Liver (tissue), 3 donors: ENCODE measurements around the gene NCDN.

Experiments used
- CTCF ChIP-seq: fragments of 150-350 bp; IDR thresholded peaks from 2 replicates; pipeline ENCODE4 v1.5.1; 2017; ENCODE audit warnings: improper control_type of control experiment, low read depth, low read length; ENCODE audit not compliant: missing input control
- JUND ChIP-seq, 2 donors: IDR thresholded peaks; 2 replicates each; pipeline ENCODE4 v1.6.1; 2016; ENCODE audit warnings: antibody characterized with exemption in 2 of 2
- RXRA ChIP-seq, 2 donors: IDR thresholded peaks; 2 replicates each; pipeline ENCODE4 v1.6.1; 2017 to 2018; ENCODE audit warnings: antibody characterized with exemption in 2 of 2, mild to moderate bottlenecking in 1 of 2
- TAF1 ChIP-seq: conservative IDR thresholded peaks from 2 replicates; pipeline ENCODE4 v1.6.1; 2016; ENCODE audit warnings: antibody characterized with exemption, mild to moderate bottlenecking
- YY1 ChIP-seq: IDR thresholded peaks from 2 replicates; pipeline ENCODE4 v1.6.1; 2016; ENCODE audit warnings: antibody characterized with exemption, mild to moderate bottlenecking
- donor health status: healthy.
- donor health status: healthy.

- no peak for TF ChIP-seq YY1
- TF ChIP-seq TAF1: no peak
- TF ChIP-seq CTCF: no peak
- TF ChIP-seq RXRA (IDR thresholded peaks at IDR 0.05): no peak
- no peak for TF ChIP-seq JUND (IDR thresholded peaks at IDR 0.05)
Measured at GRCh38 chr1:35574655-35575415, 17.2 kb downstream of the NCDN start.
